Midbrain (tissue), 1 donor: Measurements from ENCODE around the gene GBA2.
A peak's percentile ranks its signal among the peaks of the same experiment; 100 is the strongest.

Source experiments
- DNase-seq: peaks from one replicate; lab custom pipeline; 2025; lab: John Stamatoyannopoulos, UW

The GBA2 gene

DNA sequence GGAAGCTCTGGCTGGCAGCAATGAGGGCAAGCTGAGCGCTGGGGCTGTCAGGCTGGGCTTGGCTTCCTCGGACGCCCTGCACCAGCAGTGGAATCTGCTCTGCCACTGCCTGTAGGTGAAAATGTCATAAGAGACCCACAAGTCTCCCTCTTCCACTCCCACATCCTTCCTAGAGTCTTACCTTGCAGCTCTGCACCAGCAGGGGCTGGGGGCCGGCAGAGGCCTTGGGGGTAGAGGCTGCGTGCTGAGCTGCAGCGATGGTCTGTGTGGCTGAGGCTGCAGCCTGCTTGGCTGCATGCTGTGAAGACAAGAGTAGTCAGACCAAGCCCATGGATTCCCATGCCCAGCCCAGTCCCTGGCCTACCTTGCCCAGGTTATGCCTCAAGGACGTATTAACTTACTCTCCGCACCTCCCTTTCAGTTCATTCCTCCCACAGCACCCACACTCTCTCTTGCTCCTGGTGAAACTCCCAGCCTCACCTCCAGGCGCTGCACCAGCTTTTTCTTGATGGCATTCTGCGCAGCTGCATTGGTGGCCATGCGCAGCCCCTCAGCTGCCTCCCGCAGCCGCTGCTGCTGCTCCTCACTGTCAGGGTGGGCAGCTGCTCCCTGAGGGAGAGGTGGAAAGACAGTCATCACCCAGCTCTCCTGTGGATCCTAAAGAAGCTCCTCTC is 34.3 kb downstream of the GBA2 start:
- no peak for DNase-seq

DNA sequence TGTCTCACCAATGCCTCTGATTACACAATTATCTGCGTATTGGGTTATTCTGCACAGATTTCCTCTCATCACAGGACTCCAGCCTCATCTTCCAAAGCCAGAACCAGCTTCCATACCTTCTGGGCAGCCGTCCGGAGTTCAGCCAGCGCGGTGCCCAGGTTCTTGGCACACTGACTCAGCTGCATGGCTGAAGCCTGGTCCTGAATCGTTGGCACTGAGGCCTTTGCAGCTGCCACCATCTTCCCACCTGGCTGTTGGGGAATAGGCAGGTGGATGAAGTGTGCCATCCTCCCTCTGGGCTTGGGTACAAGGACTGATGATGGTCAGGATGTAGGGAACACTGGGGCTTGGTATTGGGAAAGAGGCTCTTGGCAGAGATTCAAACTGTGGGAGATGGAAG is 34.9 kb downstream of the GBA2 start:
- DNase-seq = no peak

GRCh38 chr9:35713578-35713977 is 35.5 kb downstream of the GBA2 start:
- DNase-seq = no peak

GRCh38 chr9:35712762-35713400 is 36.1 kb downstream of the GBA2 start:
- DNase-seq = no peak

- DNase-seq = no peak
Measured at GRCh38 chr9:35711501-35712428, 37.3 kb downstream of the GBA2 start.

DNA sequence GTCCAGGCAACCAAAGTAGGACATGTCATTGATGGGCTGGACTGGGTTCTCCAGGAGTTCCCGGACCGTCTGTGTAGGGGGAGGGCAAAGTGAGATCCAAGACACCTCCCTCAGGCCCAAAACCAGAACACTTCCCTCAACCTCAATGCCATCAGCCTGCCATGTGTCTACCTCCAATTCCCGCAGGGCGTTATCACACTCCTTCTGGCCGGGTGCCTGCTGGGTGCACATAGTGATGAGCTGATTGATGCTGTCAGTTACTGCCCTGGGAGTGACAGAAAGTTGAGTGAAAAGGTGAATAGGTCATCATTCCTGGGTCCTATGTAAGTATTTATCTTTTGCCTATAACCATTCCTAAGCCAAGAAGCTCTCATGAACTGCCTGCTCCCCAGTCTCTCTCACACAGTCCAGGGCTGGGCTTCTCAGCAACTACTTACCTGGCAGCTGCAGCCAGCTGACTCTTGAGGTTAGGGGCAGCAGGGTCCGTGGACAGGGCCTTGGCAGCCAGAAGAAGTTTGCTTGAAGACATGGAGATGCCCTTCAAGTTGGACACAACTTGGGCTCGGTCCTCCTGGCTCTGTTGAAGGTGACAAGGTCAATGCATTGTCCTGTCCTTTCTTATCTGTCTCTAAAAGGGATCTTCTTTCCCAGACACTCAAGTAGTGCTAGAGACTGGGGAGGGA is 38.1 kb downstream of the GBA2 start:
- DNase-seq = no peak

- no peak for DNase-seq
Measured at GRCh38 chr9:35708146-35708545, 40.9 kb downstream of the GBA2 start.

GRCh38 chr9:35706951-35707350 is 42.1 kb downstream of the GBA2 start:
- DNase-seq = no peak

DNA sequence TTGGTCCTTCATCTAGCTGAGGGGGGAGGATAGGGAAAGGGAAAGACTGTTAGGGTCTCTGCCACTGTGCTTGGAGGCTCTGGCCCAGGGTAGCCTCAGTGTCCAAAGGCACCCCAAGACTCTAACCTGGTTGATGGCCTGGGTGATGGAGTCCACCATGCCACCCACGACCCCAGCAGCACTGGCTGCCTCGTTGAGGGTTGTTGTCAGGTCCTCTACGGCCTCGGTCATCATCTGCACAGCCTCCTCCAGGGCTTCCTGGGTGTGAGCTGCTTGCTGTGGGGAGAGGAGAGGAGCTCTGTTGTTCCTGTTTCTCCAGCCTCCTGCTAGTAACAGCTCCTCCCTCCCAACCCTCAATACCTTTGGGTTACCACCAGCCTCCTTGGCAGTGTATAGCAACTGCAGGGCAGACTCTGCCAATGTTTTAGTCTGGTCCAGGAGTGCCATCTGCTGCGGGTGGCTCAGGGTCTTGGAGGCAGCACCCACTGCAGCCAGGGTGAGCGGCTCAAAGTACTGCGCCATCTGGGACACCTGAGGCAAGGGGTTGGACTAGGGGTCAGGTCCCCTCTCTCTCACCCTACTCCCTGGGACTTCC is 43.1 kb downstream of the GBA2 start:
- no peak for DNase-seq

DNA sequence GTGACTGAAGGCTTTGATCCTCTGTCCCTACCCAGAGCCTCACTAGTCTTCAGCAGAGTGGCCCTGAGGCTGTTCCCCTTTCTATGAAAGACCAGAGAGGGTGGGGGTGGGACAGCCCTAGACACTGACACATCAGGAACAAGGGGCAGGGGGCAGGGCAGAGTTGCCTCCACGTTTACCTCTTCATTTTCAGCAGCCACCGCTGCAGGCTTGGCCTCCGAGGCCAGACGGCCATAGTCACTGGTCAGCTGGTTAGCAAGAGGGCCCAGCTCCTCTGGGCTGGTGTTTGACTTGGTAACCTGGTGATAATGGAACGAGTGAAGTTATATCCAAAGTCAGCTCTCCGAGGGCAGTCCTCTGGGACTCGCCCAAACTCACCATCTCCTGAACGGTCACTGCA is 43.7 kb downstream of the GBA2 start:
- DNase-seq = no peak

GRCh38 chr9:35703906-35704672 is 44.9 kb downstream of the GBA2 start:
- DNase-seq = no peak

DNA sequence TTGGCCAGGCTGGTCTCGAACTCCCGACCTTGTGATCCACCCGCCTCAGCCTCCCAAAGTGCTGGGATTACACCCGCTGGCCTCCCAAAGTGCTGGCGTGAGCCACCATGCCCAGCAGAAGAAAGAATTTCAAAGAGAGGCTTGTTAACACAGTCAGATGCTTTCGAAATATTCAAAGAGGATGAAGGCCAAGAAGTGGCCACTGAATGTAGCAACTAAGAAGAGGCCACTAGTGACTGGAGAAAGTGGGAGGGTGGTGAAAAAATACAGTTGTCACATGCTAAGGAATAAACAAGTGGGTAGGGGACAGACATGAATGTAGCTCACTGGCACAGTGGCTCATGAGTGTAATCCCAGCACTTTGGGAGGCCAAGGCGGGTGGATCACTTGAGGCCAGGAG is 46.3 kb downstream of the GBA2 start:
- DNase-seq = no peak

- DNase-seq = no peak
Measured at GRCh38 chr9:35700942-35701341, 48.1 kb downstream of the GBA2 start.

DNA sequence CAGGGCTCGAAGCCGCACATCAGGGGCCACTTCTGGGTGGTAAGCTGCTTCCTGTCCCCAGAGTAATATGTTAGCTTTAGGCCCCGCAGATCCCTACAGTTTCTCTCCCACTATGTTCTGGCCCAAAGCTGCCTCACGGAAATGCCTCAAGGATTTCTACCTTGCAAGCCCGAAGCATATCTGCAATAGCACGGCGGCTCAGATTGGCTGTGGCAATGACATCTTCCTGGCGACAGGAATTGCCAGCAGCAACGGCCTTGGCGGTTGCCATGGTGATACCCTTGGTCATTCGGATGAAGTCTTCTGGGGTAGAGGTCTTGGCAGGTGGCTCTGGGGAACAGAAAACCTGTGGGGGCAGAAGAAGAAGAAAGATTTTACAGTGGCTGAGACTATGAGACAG is 49.0 kb downstream of the GBA2 start:
- no peak for DNase-seq

- DNase-seq = no peak
Measured at GRCh38 chr9:35698231-35698630, 50.8 kb downstream of the GBA2 start.

DNA sequence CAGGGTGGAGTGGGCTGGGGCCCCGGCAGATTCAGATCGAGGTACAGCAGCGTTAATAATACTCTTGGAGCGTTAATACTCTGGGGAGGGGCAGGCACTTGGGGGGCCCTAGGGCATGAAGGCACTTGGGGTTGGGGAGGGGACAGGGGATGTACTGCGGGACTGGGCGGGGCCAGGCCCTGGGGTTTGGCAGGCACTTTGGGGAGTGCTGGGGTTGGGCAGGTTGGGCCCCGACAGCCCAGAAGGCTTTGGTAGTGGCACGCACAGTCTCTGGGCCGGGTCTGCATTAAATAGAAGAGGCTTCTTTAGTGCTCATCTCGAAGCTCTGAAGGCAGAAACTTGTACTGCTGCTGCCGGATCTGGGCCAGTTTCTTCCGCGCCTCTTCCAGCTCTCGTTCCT is 51.5 kb downstream of the GBA2 start:
- DNase-seq = no peak

DNA sequence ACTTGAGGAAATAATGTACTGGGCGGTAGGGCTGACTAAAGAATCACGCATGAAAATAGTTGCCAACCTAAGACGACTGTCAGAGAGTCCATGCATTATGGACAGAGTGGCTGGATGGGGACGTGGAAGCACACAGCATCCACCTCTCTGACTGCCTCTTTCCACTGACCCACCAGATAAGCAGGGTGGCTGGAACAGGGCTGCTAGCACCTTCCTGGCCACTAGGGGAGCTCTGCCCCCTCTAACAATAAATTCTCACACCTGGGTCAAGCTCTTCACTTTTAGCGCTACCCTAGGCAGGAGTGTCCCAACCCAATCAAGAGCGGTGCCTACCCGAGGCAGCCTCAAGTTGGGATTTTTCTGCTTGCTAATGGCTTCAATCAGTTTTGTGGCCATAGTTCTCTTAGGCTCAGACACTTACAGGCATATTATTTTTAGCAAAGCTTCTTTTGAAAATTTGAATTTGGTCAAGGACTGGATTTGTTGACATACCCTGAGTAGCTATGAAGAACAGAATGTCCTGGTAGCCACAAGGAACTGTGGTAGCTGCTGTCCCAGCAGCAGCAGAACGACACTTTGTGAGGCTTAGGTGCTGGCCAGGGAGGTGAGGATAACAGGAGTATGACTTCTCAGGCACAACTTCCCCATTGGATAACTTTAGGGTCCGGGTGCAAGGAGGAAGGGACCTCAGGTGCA is 52.4 kb downstream of the GBA2 start:
- peak; percentile 31 for DNase-seq

- no peak for DNase-seq
Measured at GRCh38 chr9:35695943-35696401, 53.1 kb downstream of the GBA2 start.

GRCh38 chr9:35691757-35692301 is 57.2 kb downstream of the GBA2 start:
- DNase-seq = no peak

- no peak for DNase-seq
Measured at GRCh38 chr9:35691334-35691650, 57.7 kb downstream of the GBA2 start.
